Stimulated activated CD4-positive, alpha-beta T cell treated with anti-CD3 and anti-CD28 coated beads, Interleukin-4, amount 100 ng/mL, for 48 hours (primary cell): ENCODE measurements around the gene HECTD4.
"Not testable (repeated sequence)": the region's sequence is repeated elsewhere in the genome, so short reads cannot be mapped to it uniquely, and the experiment has no call there.

Source experiments
- DNase-seq, 2 donors: peaks; one replicate each; pipeline ENCODE4 v3.0.0-alpha.2; 2020; ENCODE audit warnings: low read depth in 2 of 2

The HECTD4 gene

GRCh38 chr12:112266473-112266872 lies 115.8 kb downstream of the HECTD4 start:
- DNase-seq: no peak

GRCh38 chr12:112261559-112261958 lies 120.7 kb downstream of the HECTD4 start:
- no peak for DNase-seq

DNA sequence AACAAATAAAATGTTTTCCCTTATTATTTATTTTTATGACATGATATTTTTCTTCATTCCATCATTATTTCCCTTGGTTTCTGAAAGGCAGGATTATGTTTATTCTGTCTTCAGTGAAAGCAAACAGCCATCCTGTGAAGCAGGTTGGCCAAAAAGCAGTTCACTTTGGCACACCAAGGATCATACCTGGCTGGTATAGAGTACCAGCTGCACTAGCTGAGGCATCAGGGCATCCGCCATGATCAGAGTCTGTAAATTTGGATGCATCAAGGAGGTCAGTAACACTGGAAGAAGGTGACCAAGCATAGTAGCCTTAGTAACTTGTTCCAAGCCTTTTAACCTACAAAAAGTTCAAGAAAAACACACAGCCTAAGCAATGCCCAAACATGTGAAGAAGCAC lies 123.3 kb downstream of the HECTD4 start:
- no peak for DNase-seq

GRCh38 chr12:112256780-112257179 lies 125.5 kb downstream of the HECTD4 start:
- no peak for DNase-seq

DNA sequence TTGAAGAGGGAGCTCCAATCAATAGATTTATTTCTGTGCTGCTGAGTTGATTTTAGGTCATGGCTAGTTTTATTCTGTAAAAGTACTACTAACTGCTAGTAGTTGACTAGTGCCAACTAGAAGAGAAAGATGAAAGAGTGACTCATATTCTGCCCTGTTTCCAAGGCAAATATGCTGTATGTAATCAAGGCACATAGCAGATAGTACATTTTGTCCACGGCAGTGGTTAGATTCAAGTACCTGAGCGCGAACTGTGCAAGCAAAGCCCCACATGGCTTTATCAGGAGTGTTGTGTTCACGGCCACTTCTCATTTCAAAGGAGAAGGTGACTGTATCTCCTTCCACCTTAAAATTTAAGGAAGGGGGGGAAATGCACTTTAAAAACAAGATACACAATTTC lies 130.0 kb downstream of the HECTD4 start:
- DNase-seq: no peak

DNA sequence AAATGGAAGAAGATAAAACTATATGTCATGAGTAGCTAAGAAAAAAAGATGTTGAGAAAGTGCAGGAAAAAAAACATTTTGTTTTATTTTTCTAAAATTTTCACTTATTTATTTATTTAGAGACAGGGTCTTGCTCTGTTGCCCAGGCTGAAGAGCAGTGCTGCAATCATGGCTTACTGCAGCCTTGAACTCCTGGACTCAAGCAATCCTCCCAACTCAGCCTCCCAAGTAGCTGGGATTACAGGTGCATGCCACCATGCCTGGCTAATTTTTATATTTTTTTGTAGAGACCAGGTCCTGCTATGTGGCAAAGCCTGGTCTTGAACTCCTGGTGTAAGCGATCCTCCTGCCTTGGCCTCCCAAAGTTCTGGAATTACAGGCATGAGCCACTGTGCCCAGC lies 137.3 kb downstream of the HECTD4 start:
- not testable (repeated sequence) for DNase-seq

DNA sequence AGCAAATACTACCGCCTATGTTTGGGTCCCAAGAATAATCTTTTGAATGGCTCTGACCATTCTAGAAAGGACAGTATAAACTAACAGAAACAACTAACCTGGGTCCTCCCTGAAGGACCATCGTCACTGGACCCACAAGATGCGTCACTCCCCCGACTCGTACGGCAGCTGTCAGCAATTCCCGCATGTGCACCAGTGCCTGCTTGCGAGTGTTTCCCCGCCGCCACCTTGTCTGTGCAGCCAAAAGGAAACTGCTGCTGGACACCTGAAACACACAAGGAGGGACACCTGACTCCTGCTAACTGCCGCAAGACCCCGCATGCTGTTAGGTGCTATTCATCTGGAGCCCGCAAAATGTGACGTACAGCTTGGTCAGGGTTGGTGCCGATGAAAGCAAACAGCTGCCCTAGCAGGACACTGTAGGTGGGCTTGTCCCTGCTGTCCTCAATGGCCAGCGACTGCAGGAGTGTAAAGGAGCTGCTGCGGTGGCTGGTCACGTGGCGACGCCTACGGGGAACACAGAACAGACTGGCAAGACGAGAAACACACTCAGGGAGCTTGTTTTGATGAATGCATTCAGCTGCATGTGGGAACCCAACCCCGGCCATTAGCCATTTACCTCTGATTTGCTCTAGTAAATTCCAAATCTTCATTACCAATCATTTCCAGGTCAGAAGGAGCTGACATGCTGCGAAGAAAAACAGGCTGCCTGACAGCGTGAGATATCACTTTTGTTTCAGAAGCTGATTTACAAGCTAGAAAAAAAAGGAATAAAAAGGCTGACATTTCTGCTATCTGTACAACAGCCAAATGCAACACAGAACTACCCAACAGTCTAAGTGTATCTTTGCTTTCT lies 138.7 kb downstream of the HECTD4 start:
- DNase-seq: no peak

- DNase-seq: no peak
Measured at GRCh38 chr12:112241176-112241575, 141.1 kb downstream of the HECTD4 start.

DNA sequence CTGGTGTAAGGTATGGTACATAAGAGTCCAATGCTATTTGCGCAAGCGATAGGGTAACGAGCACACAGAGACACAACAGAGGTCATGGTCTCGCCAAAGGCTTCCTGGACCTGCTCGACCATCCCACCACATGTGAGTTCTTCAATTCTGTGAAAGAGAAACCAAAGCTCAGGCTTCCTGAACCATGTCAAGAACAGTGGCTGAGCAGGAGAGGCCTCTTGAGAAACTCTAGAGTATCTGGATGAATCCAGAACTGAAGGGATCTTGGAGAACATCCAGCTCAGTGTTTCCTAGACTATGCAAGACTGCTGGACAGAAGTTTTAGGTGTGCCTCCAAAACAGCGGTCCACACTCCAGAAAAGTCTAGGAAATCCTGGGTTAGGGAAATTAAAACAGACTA lies 142.3 kb downstream of the HECTD4 start:
- no peak for DNase-seq

- no peak for DNase-seq
Measured at GRCh38 chr12:112239020-112239419, 143.2 kb downstream of the HECTD4 start.

DNA sequence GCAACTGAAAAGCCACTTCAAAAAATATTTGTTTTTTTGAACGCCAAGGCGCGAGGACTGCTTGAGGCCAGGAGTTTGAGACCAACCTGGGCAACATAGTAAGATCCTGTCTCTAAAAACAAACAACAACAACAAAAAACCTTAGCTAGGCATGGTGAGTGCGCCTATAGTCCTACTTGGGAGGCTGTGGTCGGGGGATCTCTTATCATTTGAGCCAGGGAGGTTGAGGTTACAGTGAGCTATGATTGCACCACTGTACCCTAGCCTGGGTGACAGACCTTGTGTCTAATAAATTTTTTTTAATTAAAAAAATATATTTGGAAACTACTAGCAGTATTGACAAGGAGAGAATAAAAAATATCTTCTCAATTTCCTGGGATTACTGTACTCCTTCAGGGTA lies 143.8 kb downstream of the HECTD4 start:
- no peak for DNase-seq

DNA sequence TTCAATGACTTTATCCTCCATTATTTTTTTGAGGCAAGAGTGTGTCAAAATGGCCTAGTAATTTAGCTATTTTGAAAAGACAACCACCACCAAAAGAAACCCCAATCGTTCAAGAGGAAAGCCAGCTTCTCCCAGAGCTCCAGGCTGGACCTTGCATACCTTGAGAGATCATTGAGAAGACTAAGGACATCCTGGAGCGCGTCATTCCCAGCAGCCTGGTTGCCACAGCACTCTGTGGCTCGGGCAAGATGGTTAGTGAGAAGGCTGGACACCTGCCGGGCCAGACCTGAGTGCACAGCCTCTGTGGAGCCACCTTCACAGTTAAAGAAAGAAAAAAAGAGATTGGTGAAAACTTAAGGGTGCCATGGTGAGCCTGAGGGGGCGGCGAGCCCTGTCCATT lies 145.4 kb downstream of the HECTD4 start:
- DNase-seq: no peak

DNA sequence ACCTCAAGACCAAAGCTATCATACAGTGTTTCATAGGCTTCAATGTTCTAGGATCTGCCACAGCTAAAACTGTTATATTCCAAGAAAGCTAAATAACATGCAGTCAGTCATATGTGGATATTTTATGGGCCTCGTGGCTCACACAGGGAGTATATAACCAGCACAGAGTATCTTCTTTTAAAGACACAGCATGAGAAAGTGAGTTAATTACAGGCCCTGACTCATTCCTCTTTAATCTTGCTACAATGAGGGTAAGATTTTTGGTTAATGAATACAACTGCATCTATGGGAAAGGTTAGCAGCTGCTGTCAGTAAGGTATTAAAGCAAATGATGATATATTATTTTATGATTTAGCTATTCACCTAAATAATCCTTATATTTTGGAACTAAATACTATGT lies 145.8 kb downstream of the HECTD4 start:
- DNase-seq: no peak

DNA sequence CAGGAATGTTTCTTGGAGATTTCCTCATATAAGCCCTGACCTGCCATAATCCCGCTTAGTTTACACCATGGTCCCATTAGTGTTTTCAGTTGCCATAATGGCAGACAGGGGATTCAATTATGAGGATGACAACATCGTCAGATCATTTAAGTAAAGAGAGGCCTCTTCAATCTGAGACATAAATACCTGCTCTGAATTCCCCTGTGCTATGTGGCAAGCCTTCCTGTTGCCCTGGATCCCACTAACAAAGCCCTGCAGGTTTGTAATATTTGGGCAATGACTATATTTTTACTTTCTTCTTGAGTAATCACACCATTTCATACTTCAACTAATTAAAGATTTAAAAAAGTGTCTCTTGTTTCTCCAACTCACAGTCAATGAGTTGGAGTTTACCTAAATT lies 147.9 kb downstream of the HECTD4 start:
- DNase-seq: no peak

- no peak for DNase-seq
Measured at GRCh38 chr12:112233242-112233641, 149.0 kb downstream of the HECTD4 start.

DNA sequence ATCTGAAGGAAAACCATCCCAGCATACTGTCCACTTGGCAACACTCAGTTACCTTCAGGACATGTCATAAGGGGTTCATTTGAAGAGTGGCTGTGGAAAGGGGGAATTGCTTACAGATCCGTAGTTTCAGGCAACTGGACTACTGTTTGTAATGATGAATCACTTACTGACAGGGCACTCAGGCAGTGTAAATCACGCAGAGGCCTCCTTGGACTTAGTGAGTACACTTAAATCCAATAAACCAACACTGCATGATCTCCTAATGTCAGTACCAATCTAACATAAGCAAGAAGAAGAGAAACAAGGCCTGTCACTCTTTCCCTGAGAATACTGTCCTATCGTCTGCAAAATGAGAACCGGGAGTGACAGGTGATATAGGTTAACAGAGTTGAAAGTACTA lies 152.1 kb downstream of the HECTD4 start:
- no peak for DNase-seq

DNA sequence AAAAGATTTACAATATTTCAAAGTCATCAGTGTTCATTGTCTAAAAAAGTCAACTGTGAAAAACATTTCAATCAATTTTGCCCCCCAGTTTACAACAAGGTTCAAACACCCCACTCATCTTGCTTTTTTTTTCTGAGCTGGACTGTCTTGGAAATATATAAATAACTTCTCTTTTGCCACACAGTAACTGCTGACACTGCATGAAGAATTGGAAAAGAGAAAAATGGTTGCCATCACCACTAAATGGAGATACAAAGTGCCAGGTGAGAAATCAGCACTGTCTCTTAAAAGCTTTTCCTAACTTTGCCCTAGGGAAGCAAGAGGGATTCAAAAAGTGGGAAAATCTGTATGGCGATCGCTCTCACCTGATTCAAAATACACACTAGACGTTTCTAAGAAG lies 155.5 kb downstream of the HECTD4 start:
- DNase-seq: no peak

DNA sequence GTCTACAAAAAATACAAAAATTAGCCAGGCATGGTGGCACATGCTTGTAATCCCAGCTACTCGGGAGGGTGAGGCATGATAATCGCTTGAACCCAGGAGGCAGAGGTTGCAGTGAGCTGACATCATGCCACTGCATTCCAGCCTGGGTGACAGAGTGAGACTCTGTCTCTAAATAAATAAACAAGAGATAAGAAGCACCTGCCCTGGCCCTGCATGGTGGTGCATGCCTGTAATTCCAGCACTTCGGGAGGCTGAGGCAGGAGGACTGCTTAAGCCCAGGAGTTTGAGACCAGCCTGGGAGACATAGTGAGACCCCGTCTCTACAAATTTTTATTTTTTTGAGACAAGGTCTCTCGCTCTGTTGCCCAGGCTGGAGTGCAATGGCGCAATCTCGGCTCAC lies 161.6 kb downstream of the HECTD4 start:
- not testable (repeated sequence) for DNase-seq

GRCh38 chr12:112219195-112219594 lies 163.0 kb downstream of the HECTD4 start:
- no peak for DNase-seq

DNA sequence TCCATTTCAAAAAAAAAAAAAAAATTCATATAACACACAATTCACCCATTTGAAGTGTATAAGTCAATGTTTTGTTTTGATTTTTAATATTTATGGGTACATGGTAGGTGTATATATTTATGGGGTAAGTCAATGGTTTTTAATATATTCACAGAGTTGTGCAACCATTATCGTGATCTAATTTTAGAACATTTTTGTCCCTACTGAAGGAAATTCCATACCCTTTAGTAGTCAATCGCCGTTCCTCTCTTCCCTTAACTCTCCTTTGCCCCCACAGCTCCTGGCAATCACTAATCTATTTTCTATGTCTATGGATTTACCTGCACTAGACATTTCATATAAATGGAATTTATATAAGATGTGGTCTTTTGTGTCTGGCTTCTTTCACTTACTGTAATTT lies 164.1 kb downstream of the HECTD4 start:
- DNase-seq: no peak

GRCh38 chr12:112217647-112218046 lies 164.6 kb downstream of the HECTD4 start:
- no peak for DNase-seq

DNA sequence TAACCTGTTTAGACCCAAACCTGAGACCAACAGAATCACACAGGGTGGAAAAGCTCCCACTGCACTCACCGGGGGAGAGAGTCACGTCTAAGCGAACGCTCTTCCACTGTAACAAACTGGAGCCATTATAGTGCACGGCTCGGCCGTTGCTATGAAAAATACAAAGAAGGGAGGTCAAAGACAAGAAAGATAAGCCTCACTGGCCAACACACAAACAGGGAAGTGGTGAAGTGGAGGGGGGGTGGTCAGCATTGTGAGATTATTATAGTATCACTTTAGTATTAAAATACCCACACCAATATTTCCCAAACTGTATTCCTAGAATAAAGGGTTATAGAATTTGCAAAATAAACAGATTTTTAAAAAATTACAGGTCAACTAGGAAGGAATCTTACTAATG lies 166.0 kb downstream of the HECTD4 start:
- DNase-seq: no peak

DNA sequence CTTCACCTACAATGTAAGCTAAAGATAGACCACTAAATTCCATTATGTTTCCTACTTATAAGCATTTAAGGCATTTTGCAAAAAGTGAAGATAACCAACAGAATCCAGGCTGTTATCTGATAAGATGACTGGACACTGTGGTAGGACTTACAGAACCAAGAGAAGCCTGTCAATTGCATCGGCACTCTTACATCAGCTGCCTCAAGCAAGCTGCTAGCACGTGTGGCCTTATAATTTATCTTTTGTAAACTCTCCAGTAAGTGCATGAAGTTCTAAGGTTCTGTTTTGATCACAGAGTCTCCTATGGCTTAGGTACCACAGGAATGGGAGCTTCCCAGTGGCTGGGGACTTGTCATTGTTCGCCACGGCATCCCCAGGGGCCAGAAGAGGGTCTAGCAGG lies 168.2 kb downstream of the HECTD4 start:
- DNase-seq: no peak

GRCh38 chr12:112208301-112208910 lies 173.8 kb downstream of the HECTD4 start:
- DNase-seq: no peak
